HepG2 (cell line): ENCODE measurements around the gene MTHFSD.

Experiments used
- CBX2 ChIP-seq, 2 experiments: fragments of 200-600 bp in 1 of 2; sonication (generic); formaldehyde crosslinking in 1 of 2; IDR thresholded peaks; 2 replicates each; pipeline versions ENCODE4 v1.7.0 to v1.8.1; 2018 to 2022; ENCODE audit warnings: low read depth in 2 of 2, low read length in 1 of 2, mild to moderate bottlenecking in 1 of 2, missing genetic modification reagents in 1 of 2
- EP300 ChIP-seq, 3 experiments: sonication (generic) in 1 of 3; formaldehyde crosslinking in 1 of 3; IDR thresholded peaks; 2 replicates each; pipeline versions ENCODE4 v1.5.1 to v1.6.1; 2011 to 2020; ENCODE audit warnings: low read depth in 2 of 3, low read length in 2 of 3, borderline replicate concordance in 1 of 3, improper control_type of control experiment in 1 of 3, mild to moderate bottlenecking in 1 of 3, missing genetic modification reagents in 1 of 3, moderate library complexity in 1 of 3
- NFE2 ChIP-seq: sonication (generic); formaldehyde crosslinking; IDR thresholded peaks from 2 replicates; pipeline ENCODE4 v1.4.0; 2020; ENCODE audit warnings: missing genetic modification reagents
- NR2F1 ChIP-seq, 2 experiments: fragments of 450-650 bp in 1 of 2; formaldehyde crosslinking in 1 of 2; IDR thresholded peaks; 2 replicates each; pipeline versions ENCODE4 v1.5.0 to v1.6.1; 2016 to 2020; ENCODE audit warnings: mild to moderate bottlenecking in 1 of 2, missing compliant biosample characterization in 1 of 2, missing genetic modification reagents in 1 of 2, moderate library complexity in 1 of 2
- RFX5 ChIP-seq: IDR thresholded peaks from 2 replicates; pipeline ENCODE4 v1.6.1; 2011; ENCODE audit warnings: low read depth, low read length, improper control_type of control experiment
- SRSF1 ChIP-seq: fragments of 200-400 bp; formaldehyde crosslinking; optimal IDR thresholded peaks from 2 replicates; pipeline ENCODE3; 2017; ENCODE audit warnings: mild to moderate bottlenecking, low read depth, low read length, moderate library complexity
- YY1 ChIP-seq: IDR thresholded peaks from 2 replicates; pipeline ENCODE4 v1.6.1; 2011; ENCODE audit warnings: low read length, low read depth, moderate library complexity, mild to moderate bottlenecking; ENCODE audit not compliant: insufficient read depth, insufficient replicate concordance
- ZMYM3 ChIP-seq: sonication (generic); formaldehyde crosslinking; IDR thresholded peaks from 2 replicates; pipeline ENCODE4 v1.5.1; 2020; ENCODE audit warnings: mild to moderate bottlenecking, missing genetic modification reagents
- TF ChIP-seq, protein P1 (sequence below): sonication (generic); formaldehyde crosslinking; IDR thresholded peaks from 2 replicates; pipeline ENCODE4 v1.4.0; 2020; ENCODE audit warnings: missing genetic modification reagents
- TF ChIP-seq, protein P2 (sequence below): sonication (generic); formaldehyde crosslinking; conservative IDR thresholded peaks from 2 replicates; pipeline ENCODE4 v1.4.0; 2020; ENCODE audit warnings: missing genetic modification reagents
- TF ChIP-seq, protein P3 (sequence below): sonication (generic); formaldehyde crosslinking; IDR thresholded peaks from 2 replicates; pipeline ENCODE4 v1.5.0; 2020; ENCODE audit warnings: mild to moderate bottlenecking, low read depth, missing genetic modification reagents, borderline replicate concordance
- TF ChIP-seq, protein P4 (sequence below): sonication (generic); formaldehyde crosslinking; IDR thresholded peaks from 2 replicates; pipeline ENCODE4 v1.8.0; 2022; ENCODE audit warnings: missing genetic modification reagents, mild to moderate bottlenecking, moderate library complexity, borderline replicate concordance

DNA sequence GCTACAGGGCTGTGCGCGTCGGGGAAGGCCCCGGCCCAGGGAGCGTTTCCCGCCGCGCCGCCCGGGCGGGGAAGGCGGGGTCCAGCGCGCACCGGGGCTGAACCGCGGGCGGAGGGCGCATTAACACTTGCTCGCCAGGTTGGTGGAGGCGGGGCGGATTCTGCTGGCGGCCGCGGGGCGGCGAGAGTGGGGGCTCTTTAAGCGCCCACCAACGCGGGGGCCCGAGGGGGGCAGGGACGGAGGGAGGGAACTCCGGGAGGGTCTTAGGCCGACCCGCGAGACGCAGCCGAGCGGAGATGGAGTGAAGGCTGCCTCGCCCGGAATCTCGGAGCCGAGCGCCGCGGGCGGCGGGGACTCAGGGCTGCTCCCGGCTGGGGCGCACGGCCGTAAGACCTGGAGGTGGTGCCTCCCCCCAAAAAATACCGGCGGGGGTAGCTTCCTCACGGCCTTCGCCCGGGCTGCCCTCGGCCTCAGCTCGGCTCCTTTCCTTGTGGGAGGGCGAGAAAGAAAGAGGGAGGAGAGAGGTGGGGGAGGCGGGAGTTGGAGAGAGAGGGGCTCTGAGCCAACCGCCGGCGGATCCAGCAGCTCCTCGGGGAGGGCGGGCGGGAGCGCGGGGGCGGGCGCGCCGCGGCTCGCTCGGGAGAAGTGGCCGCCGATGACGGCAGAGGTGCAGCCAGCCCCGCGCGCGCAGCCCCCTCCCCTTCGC, 45.1 kb downstream of the MTHFSD start:
- no peak for TF ChIP-seq CBX2 (IDR thresholded peaks at IDR 0.05; ENCODE audit: low read depth, low read length)
- TF ChIP-seq CBX2 (CRISPR knock-in tag; IDR thresholded peaks at IDR 0.05; ENCODE audit: low read depth), result no peak
- TF ChIP-seq RFX5, result no peak
- TF ChIP-seq SRSF1, result no peak
- no peak for TF ChIP-seq NR2F1 (CRISPR knock-in tag; IDR thresholded peaks at IDR 0.05)
- TF ChIP-seq, protein P1, sequence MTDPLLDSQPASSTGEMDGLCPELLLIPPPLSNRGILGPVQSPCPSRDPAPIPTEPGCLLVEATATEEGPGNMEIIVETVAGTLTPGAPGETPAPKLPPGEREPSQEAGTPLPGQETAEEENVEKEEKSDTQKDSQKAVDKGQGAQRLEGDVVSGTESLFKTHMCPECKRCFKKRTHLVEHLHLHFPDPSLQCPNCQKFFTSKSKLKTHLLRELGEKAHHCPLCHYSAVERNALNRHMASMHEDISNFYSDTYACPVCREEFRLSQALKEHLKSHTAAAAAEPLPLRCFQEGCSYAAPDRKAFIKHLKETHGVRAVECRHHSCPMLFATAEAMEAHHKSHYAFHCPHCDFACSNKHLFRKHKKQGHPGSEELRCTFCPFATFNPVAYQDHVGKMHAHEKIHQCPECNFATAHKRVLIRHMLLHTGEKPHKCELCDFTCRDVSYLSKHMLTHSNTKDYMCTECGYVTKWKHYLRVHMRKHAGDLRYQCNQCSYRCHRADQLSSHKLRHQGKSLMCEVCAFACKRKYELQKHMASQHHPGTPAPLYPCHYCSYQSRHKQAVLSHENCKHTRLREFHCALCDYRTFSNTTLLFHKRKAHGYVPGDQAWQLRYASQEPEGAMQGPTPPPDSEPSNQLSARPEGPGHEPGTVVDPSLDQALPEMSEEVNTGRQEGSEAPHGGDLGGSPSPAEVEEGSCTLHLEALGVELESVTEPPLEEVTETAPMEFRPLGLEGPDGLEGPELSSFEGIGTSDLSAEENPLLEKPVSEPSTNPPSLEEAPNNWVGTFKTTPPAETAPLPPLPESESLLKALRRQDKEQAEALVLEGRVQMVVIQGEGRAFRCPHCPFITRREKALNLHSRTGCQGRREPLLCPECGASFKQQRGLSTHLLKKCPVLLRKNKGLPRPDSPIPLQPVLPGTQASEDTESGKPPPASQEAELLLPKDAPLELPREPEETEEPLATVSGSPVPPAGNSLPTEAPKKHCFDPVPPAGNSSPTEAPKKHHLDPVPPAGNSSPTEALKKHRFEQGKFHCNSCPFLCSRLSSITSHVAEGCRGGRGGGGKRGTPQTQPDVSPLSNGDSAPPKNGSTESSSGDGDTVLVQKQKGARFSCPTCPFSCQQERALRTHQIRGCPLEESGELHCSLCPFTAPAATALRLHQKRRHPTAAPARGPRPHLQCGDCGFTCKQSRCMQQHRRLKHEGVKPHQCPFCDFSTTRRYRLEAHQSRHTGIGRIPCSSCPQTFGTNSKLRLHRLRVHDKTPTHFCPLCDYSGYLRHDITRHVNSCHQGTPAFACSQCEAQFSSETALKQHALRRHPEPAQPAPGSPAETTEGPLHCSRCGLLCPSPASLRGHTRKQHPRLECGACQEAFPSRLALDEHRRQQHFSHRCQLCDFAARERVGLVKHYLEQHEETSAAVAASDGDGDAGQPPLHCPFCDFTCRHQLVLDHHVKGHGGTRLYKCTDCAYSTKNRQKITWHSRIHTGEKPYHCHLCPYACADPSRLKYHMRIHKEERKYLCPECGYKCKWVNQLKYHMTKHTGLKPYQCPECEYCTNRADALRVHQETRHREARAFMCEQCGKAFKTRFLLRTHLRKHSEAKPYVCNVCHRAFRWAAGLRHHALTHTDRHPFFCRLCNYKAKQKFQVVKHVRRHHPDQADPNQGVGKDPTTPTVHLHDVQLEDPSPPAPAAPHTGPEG (CRISPR knock-in tag), result no peak
- no peak for TF ChIP-seq EP300 (IDR thresholded peaks at IDR 0.05; ENCODE audit: low read depth in 2 of 2, low read length in 2 of 2)
- no peak for TF ChIP-seq EP300 (CRISPR knock-in tag; IDR thresholded peaks at IDR 0.05; ENCODE audit: borderline replicate concordance)
- TF ChIP-seq NFE2 (CRISPR knock-in tag), result no peak
- no peak for TF ChIP-seq YY1
- TF ChIP-seq ZMYM3 (CRISPR knock-in tag), result no peak
- TF ChIP-seq, protein P2, sequence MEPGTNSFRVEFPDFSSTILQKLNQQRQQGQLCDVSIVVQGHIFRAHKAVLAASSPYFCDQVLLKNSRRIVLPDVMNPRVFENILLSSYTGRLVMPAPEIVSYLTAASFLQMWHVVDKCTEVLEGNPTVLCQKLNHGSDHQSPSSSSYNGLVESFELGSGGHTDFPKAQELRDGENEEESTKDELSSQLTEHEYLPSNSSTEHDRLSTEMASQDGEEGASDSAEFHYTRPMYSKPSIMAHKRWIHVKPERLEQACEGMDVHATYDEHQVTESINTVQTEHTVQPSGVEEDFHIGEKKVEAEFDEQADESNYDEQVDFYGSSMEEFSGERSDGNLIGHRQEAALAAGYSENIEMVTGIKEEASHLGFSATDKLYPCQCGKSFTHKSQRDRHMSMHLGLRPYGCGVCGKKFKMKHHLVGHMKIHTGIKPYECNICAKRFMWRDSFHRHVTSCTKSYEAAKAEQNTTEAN (CRISPR knock-in tag), result no peak
- TF ChIP-seq, protein P3, sequence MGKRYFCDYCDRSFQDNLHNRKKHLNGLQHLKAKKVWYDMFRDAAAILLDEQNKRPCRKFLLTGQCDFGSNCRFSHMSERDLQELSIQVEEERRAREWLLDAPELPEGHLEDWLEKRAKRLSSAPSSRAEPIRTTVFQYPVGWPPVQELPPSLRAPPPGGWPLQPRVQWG (CRISPR knock-in tag), result no peak
- TF ChIP-seq, protein P4, sequence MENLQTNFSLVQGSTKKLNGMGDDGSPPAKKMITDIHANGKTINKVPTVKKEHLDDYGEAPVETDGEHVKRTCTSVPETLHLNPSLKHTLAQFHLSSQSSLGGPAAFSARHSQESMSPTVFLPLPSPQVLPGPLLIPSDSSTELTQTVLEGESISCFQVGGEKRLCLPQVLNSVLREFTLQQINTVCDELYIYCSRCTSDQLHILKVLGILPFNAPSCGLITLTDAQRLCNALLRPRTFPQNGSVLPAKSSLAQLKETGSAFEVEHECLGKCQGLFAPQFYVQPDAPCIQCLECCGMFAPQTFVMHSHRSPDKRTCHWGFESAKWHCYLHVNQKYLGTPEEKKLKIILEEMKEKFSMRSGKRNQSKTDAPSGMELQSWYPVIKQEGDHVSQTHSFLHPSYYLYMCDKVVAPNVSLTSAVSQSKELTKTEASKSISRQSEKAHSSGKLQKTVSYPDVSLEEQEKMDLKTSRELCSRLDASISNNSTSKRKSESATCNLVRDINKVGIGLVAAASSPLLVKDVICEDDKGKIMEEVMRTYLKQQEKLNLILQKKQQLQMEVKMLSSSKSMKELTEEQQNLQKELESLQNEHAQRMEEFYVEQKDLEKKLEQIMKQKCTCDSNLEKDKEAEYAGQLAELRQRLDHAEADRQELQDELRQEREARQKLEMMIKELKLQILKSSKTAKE (CRISPR knock-in tag), result no peak
